GM23248 (cell line): ENCODE results near the gene CELSR2.

Source experiments
- EZH2 ChIP-seq: fragments of 200-600 bp; sonication (generic); IDR thresholded peaks from 2 replicates; pipeline ENCODE4 v1.6.1; 2018; ENCODE audit warnings: antibody characterized with exemption, mild to moderate bottlenecking; ENCODE audit not compliant: insufficient read depth, poor library complexity, severe bottlenecking
- EZH2phosphoT487 ChIP-seq: fragments of 200-600 bp; sonication (generic); IDR thresholded peaks from 2 replicates; pipeline ENCODE4 v1.6.1; 2018; ENCODE audit warnings: antibody characterized with exemption, moderate library complexity, mild to moderate bottlenecking, low read depth; ENCODE audit not compliant: insufficient read depth

DNA sequence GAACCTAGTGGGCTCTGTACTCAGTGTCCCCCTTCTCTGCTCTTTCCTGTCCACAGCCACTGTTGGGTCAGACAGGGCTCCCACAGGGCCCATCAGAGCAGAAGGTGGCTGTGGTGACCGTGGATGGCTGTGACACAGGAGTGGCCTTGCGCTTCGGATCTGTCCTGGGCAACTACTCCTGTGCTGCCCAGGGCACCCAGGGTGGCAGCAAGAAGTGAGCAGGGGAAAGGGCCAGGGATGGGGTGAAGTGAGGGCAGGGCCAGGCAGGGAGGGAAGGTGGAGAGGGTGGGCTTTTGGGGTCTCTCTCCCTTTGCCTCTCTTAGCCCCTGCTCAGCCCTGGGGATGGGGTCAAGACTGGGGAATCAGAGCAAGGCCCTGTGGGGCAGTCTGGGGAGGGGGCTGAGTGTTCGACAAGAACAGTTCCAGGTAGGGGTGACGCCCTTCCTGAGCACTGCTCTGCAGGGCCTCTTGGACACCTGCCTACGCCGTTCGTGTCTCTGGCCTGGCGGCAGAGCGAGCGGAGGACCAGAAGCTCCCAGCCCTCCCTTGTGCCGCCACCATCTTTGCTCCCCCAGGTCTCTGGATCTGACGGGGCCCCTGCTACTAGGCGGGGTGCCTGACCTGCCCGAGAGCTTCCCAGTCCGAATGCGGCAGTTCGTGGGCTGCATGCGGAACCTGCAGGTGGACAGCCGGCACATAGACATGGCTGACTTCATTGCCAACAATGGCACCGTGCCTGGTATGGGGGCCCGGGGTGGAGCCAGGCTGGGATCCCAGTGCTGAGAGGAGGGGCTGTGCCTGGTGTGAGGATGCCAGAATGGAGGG is 13.1 kb downstream of the CELSR2 start:
- no peak for TF ChIP-seq EZH2
- TF ChIP-seq EZH2phosphoT487: no peak
